Middle frontal gyrus (tissue), 1 donor: ENCODE measurements around the gene CCDC40.
"Not testable (repeated sequence)": the region's sequence is repeated elsewhere in the genome, so short reads cannot be mapped to it uniquely, and the experiment has no call there.

Experiments used
- DNase-seq: peaks from one replicate; pipeline ENCODE4 v3.0.0-alpha.2; 2015; ENCODE audit warnings: low spot score; ENCODE audit errors: extremely low spot score

CCDC40 gene

GRCh38 chr17:80082403-80083135, 46.1 kb downstream of the CCDC40 start:
- DNase-seq = peak; percentile 48

GRCh38 chr17:80083136-80083661, 46.8 kb downstream of the CCDC40 start:
- DNase-seq = no peak

- no peak for DNase-seq
These were observed 48.3 kb downstream of the CCDC40 start for GRCh38 chr17:80084773-80085172.

- DNase-seq = no peak
These were observed 49.6 kb downstream of the CCDC40 start for GRCh38 chr17:80086081-80086480.

GRCh38 chr17:80086616-80087015, 50.2 kb downstream of the CCDC40 start:
- DNase-seq = no peak

GRCh38 chr17:80087346-80088265, 51.2 kb downstream of the CCDC40 start:
- no peak for DNase-seq

- no peak for DNase-seq
These were observed 53.3 kb downstream of the CCDC40 start for GRCh38 chr17:80089762-80090161.

GRCh38 chr17:80090164-80090563, 53.7 kb downstream of the CCDC40 start:
- not testable (repeated sequence) for DNase-seq

- no peak for DNase-seq
These were observed 54.9 kb downstream of the CCDC40 start for GRCh38 chr17:80091376-80091775.

- DNase-seq = no peak
These were observed 56.5 kb downstream of the CCDC40 start for GRCh38 chr17:80092959-80093358.

- DNase-seq = no peak
These were observed 58.8 kb downstream of the CCDC40 start for GRCh38 chr17:80095038-80095843.

- DNase-seq = no peak
These were observed 59.5 kb downstream of the CCDC40 start for GRCh38 chr17:80095844-80096475.

- no peak for DNase-seq
These were observed 60.1 kb downstream of the CCDC40 start for GRCh38 chr17:80096561-80097021.

- DNase-seq = no peak
These were observed 60.7 kb downstream of the CCDC40 start for GRCh38 chr17:80097127-80097621.

- no peak for DNase-seq
These were observed 61.6 kb downstream of the CCDC40 start for GRCh38 chr17:80097844-80098691.

- DNase-seq = no peak
These were observed 63.0 kb downstream of the CCDC40 start for GRCh38 chr17:80099291-80100034.

- DNase-seq = no peak
These were observed 63.5 kb downstream of the CCDC40 start for GRCh38 chr17:80100035-80100323.

- peak; percentile 65 for DNase-seq
These were observed 64.8 kb downstream of the CCDC40 start, which contains the start of gene GAA for GRCh38 chr17:80101011-80101945. TSS of gene GAA (plus strand) at chr17:80101581. CDS start at chr17:80104587, 3,006 bp downstream.
